ENCODE measurements around the gene NQO2. TPM values are rescaled to one million over a fixed set of nuclear protein-coding genes. Genes with fewer than 3 reads are reported as not detected.
"Not testable (repeated sequence)": the region's sequence is repeated elsewhere in the genome, so short reads cannot be mapped to it uniquely, and the experiment has no call there.

The NQO2 gene
- total RNA-seq, 1 donor from 2014 or later = 28.1 TPM

GRCh38 chr6:3019749-3020320 lies 20.1 kb downstream of the NQO2 start:
- TF ChIP-seq, protein P1, sequence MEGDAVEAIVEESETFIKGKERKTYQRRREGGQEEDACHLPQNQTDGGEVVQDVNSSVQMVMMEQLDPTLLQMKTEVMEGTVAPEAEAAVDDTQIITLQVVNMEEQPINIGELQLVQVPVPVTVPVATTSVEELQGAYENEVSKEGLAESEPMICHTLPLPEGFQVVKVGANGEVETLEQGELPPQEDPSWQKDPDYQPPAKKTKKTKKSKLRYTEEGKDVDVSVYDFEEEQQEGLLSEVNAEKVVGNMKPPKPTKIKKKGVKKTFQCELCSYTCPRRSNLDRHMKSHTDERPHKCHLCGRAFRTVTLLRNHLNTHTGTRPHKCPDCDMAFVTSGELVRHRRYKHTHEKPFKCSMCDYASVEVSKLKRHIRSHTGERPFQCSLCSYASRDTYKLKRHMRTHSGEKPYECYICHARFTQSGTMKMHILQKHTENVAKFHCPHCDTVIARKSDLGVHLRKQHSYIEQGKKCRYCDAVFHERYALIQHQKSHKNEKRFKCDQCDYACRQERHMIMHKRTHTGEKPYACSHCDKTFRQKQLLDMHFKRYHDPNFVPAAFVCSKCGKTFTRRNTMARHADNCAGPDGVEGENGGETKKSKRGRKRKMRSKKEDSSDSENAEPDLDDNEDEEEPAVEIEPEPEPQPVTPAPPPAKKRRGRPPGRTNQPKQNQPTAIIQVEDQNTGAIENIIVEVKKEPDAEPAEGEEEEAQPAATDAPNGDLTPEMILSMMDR (IDR thresholded peaks at IDR 0.05; ENCODE audit: partially characterized antibody, unreplicated experiment) = no peak
- peaks cover 10% of the 10 kb centered on the region for H3K9me3 Mint-ChIP-seq (ENCODE audit: unreplicated experiment)
- peaks cover 12% of the 10 kb centered on the region for H3K36me3 Mint-ChIP-seq (ENCODE audit: unreplicated experiment)
- peaks cover 12% of the 10 kb centered on the region for H3K4me1 Mint-ChIP-seq (ENCODE audit: low read depth, unreplicated experiment)
- DNase-seq = no peak
- H3K27me3 Mint-ChIP-seq (ENCODE audit: unreplicated experiment) = peaks cover 3% of the 10 kb centered on the region
- no peak overlapping the region for H3K27ac Mint-ChIP-seq (ENCODE audit: unreplicated experiment)
- H3K4me3 Mint-ChIP-seq (ENCODE audit: unreplicated experiment) = no peak overlapping the region

- not testable (repeated sequence) for H3K36me3 Mint-ChIP-seq (ENCODE audit: unreplicated experiment); H3K27me3 Mint-ChIP-seq (ENCODE audit: unreplicated experiment); H3K27ac Mint-ChIP-seq (ENCODE audit: unreplicated experiment); DNase-seq; H3K9me3 Mint-ChIP-seq (ENCODE audit: unreplicated experiment); H3K4me3 Mint-ChIP-seq (ENCODE audit: unreplicated experiment)
- peaks cover 12% of the 10 kb centered on the region for H3K4me1 Mint-ChIP-seq (ENCODE audit: low read depth, unreplicated experiment)
Measured at GRCh38 chr6:3020976-3021598, 21.4 kb downstream of the NQO2 start.

DNA sequence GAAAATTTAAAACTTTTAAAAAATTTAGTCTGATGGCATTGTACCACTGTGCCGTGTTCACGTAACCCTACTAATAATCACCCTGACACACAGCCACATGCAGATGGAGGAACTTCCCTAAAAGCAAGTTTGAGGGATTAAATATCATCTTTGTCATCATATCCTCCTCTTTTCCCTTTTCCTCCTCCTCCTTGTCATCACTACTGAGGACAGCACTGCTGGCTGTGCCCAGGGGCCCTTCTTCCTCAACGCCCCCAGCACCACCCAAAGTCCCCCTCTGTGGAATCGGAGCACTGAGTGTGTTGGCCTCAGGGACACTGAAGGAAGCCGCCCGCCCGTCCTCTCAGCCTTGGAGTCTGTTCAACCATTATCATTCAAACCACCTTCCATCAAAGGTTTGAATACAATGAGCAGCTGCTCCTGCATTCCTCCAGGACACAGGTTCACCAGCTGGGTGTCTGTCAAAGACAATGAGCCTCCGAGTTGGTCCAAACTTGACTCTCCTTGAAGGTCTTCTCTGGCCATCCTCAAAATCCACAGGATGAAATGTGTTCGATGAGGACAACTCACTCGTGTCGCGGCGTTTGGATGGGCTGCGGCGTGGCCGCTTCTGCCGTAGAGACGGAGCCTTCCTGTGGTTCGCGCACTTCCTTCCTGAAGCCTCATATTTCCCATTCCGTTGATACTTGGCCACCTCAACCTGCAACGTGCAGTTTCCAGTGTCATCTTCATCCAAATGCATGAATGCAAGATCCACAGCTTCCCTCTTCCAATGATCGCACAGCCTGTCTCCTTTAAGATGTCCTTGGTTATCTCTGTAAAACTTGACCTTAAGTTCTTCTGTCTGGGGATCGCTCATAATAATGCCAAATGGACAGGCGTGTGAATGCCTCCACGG lies 23.3 kb downstream of the NQO2 start:
- TF ChIP-seq, protein P1 (IDR thresholded peaks at IDR 0.05; ENCODE audit: partially characterized antibody, unreplicated experiment) = no peak
- H3K9me3 Mint-ChIP-seq (ENCODE audit: unreplicated experiment) = peaks cover 7% of the 10 kb centered on the region
- H3K36me3 Mint-ChIP-seq (ENCODE audit: unreplicated experiment) = peaks cover 8% of the 10 kb centered on the region
- H3K4me1 Mint-ChIP-seq (ENCODE audit: low read depth, unreplicated experiment) = peaks cover 14% of the 10 kb centered on the region
- H3K27ac Mint-ChIP-seq (ENCODE audit: unreplicated experiment) = peak overlapping the region; percentile 67
- no peaks in the 10 kb centered on the region for H3K27me3 Mint-ChIP-seq (ENCODE audit: unreplicated experiment)
- no peak for DNase-seq
- peak overlapping the region; percentile 89 for H3K4me3 Mint-ChIP-seq (ENCODE audit: unreplicated experiment)

- TF ChIP-seq, protein P1 (IDR thresholded peaks at IDR 0.05; ENCODE audit: partially characterized antibody, unreplicated experiment) = no peak
- no peaks in the 10 kb centered on the region for H3K27me3 Mint-ChIP-seq (ENCODE audit: unreplicated experiment)
- H3K4me3 Mint-ChIP-seq (ENCODE audit: unreplicated experiment) = peak overlapping the region; percentile 89
- peaks cover 7% of the 10 kb centered on the region for H3K9me3 Mint-ChIP-seq (ENCODE audit: unreplicated experiment)
- H3K27ac Mint-ChIP-seq (ENCODE audit: unreplicated experiment) = peak overlapping the region; percentile 68
- DNase-seq = peak; percentile 86
- H3K36me3 Mint-ChIP-seq (ENCODE audit: unreplicated experiment) = peaks cover 8% of the 10 kb centered on the region
- H3K4me1 Mint-ChIP-seq (ENCODE audit: low read depth, unreplicated experiment) = peaks cover 14% of the 10 kb centered on the region
Measured at GRCh38 chr6:3023663-3024483, 24.2 kb downstream of the NQO2 start.

Measured in glutamatergic neuron (in vitro differentiated cells).